Heart left ventricle (tissue), 16 donors: ENCODE measurements around the gene KCNN3. TPM values are rescaled to one million over a fixed set of nuclear protein-coding genes. Genes with fewer than 3 reads are reported as not detected.

Experiments used
- ATAC-seq, 4 donors: fragments of 200-7000 bp; cut with Tn5 transposase; one replicate each; pipeline ENCODE4 v1.9.1; 2020 to 2022; ENCODE audit warnings: moderate library complexity in 4 of 4, mild to moderate bottlenecking in 3 of 4, moderate number of reproducible peaks in 1 of 4
- DNase-seq, 5 donors: peaks; one replicate each; pipeline ENCODE4 v3.0.0-alpha.2; 2020
- H3K27ac ChIP-seq, 12 donors: fragments of 200-600 bp; sonication (generic) in 4 of 12; one replicate each; pipeline versions ENCODE4 v1.5.0 to v1.8.0; 2016 to 2022; ENCODE audit warnings: mild to moderate bottlenecking in 2 of 12
- H3K27me3 ChIP-seq, 9 donors: fragments of 200-600 bp; sonication (generic) in 2 of 9; one replicate each; pipeline versions ENCODE4 v1.5.1 to v1.8.0; 2016 to 2022; ENCODE audit warnings: mild to moderate bottlenecking in 3 of 9
- H3K36me3 ChIP-seq, 9 donors: fragments of 200-600 bp; sonication (generic) in 2 of 9; one replicate each; pipeline versions ENCODE4 v1.5.0 to v1.8.0; 2018 to 2022; ENCODE audit warnings: mild to moderate bottlenecking in 2 of 9
- H3K4me1 ChIP-seq, 12 donors: fragments of 200-600 bp; sonication (generic) in 4 of 12; one replicate each; pipeline versions ENCODE4 v1.5.0 to v1.8.0; 2016 to 2022; ENCODE audit warnings: mild to moderate bottlenecking in 3 of 12
- H3K4me3 ChIP-seq, 12 donors: fragments of 200-600 bp; sonication (generic) in 4 of 12; one replicate each; pipeline versions ENCODE4 v1.5.0 to v1.8.0; 2017 to 2022; ENCODE audit warnings: mild to moderate bottlenecking in 9 of 12, moderate library complexity in 4 of 12
- H3K9me3 ChIP-seq, 12 donors: fragments of 200-600 bp; sonication (generic) in 4 of 12; one replicate each; pipeline versions ENCODE4 v1.5.0 to v1.8.0; 2016 to 2022; ENCODE audit warnings: mild to moderate bottlenecking in 1 of 12
- POLR2A ChIP-seq, 2 donors: fragments of 450-650 bp; IDR thresholded peaks; one replicate each; pipeline ENCODE4 v1.6.1; 2017; ENCODE audit warnings: antibody characterized with exemption in 2 of 2, mild to moderate bottlenecking in 2 of 2, moderate library complexity in 2 of 2
- WGBS, 4 donors: extraction: QIAGEN DNeasy Blood & Tissue Kit in 2 of 4; methylation state at CpG; one replicate each; pipeline versions ENCODE4 v1.1.5 to v1.1.7; 2013 to 2018; 5-methylcytosine and 5-hydroxymethylcytosine counted together
- intact Hi-C, 10 donors: fragments of 100-400 bp; cut with DNase I; formaldehyde crosslinking; loops; one replicate each; pipeline versions ENCODE4 v1.11.1 to v1.14.2; 2022
- polyA plus RNA-seq, 2 donors: library from polyadenylated mRNA; stranded (reverse); fragments of 200-250 nt; gene quantifications; one replicate each; pipeline ENCODE4 v1.2.3, GENCODE V29; 2013
- total RNA-seq, 9 donors: library from RNA; depleted of rRNA in 2 of 9; stranded (reverse); fragments of >200 nt in 2 of 9; fragmentation: NEBNext Ultra II Directional in 3 of 9; extraction: Animal tissue kit (Norgen Biotek cat#: 25700) in 3 of 9; gene quantifications; one replicate each; pipeline versions ENCODE4 v1.1.0 to v1.2.4, GENCODE V29; 2016 to 2023
- TF ChIP-seq, protein P1 (sequence below), 12 donors: fragments of 200-600 bp; sonication (generic) in 4 of 12; IDR thresholded peaks; one replicate each; pipeline versions ENCODE4 v1.5.0 to v1.8.0; 2018 to 2022; ENCODE audit warnings: antibody characterized with exemption in 12 of 12, mild to moderate bottlenecking in 5 of 12
- donor health status: ischemic (EF 13 %, LVEDD 7.1; RV severe dilation, severe dysfunction).
- donor health status: healthy with polysubstance abuse.
- donor health status: DM: no; HTN: yes; CAD: no.
- donor health status: DM: no; HTN: no; CAD: no.
- donor health status: ischemic (EF 25% LVEDD 6.9; RV normal size, moderate dysfunction).
- donor health status: ischemic (EF 25% LVEDD 5.7; RV mildly dilated, moderate dysfunction).
- donor health status: healthy.
- donor health status: DM: yes; HTN: yes; CAD: no.
- donor health status: ischemic (EF 35%, LVEDD 5.7; RV mildly dilated, moderate dysfunction).
- donor health status: nonischemic (EF 11% LVEDD 7.7; RV severe dilation, severe dysfunction).
- donor health status: DM: yes; HTN: yes; CAD: no.
- donor health status: PGD.
- donor health status: ischemic (EF 29% LVEDD 5.4; RV normal size, mild dysfunction).
- donor health status: nonischemic (EF 23%, LVEDD 6.1; RV moderate dilation, normal function).

Gene KCNN3
- total and polyA plus RNA-seq, 11 donors: 0.42 to 4.6 (median 2.2) TPM

DNA sequence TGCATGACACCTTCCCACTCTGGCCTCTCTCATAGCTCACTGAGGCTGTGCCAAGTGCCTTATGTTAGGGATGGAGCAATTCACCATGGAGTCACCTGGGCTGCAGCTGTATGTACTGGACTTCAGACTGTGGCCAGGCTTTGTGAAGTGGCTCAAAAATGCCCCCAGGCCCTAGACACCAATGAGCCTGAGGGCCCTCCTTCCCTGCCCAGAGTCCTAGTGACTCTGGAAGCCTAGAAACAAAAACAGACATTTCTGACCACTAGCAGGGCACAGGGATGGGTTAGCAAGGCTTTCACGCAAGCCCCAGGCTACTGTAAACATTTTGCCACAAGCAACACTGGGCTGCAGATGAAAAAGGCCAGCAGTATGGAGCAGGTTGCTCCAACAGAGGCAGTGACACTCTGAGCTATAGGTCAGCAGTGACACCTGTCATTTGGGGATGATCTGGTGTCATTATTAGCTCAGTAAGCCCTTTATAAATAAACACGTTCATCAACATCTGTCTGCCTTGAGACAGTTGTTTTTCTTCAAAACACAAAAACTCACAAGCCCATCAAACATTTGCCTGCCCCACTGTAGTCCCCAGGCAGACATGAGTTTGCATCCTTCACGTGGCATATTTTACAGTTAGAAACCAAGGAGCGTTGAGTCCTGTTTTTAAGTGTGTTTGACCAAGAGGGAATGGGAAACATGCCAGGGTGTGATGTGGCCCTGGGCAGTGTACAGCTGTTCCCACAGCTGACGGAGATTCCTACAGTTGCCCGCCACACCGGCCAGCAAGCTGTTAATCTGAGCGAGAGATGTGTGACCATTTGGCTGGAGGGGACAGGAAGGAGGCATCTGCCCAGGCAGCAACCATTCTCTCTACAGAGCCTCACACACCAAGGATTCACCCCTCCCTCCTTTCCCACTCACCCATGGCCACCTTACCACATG is 66.8 kb downstream of the KCNN3 start:
- TF ChIP-seq POLR2A (IDR thresholded peaks at IDR 0.05): no peak
- TF ChIP-seq, protein P1, sequence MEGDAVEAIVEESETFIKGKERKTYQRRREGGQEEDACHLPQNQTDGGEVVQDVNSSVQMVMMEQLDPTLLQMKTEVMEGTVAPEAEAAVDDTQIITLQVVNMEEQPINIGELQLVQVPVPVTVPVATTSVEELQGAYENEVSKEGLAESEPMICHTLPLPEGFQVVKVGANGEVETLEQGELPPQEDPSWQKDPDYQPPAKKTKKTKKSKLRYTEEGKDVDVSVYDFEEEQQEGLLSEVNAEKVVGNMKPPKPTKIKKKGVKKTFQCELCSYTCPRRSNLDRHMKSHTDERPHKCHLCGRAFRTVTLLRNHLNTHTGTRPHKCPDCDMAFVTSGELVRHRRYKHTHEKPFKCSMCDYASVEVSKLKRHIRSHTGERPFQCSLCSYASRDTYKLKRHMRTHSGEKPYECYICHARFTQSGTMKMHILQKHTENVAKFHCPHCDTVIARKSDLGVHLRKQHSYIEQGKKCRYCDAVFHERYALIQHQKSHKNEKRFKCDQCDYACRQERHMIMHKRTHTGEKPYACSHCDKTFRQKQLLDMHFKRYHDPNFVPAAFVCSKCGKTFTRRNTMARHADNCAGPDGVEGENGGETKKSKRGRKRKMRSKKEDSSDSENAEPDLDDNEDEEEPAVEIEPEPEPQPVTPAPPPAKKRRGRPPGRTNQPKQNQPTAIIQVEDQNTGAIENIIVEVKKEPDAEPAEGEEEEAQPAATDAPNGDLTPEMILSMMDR (IDR thresholded peaks at IDR 0.05): no peak
- intact Hi-C loops: loop anchor here in 1 of 10 donors (5.0 kb wide), 1 partner anchor 51 kb away; no protein-coding TSS in a partner anchor
- no peak overlapping the region for H3K27ac ChIP-seq

DNA sequence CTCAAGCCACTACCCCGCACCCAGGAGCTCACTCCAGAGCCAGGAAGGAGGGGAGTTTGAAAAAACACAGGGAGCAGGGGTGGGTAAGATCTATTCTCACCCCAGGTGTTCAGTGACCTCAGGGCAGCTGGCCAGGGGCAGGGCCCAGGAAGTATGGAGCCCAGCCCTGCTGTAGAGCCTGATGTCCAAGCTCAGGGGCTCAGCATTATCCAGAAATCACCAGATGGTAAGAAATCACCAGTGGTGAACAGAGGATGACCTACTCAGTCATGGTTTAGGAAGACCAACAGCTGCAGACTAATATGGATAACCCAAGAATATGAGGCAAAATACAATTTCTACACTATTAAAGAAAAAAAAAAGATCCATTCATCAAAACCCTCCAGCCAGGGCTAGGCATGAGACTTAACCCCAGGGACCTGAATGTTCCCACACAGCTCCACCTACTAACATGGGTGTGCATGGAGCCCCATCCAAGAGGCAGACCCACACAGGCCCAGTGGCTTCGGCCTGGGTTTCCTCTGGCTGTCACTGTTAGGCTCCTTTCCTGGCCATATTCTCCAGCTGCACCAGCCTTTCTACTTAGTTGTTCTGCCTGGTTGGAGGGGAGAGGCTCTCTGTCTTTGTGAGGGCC is 67.6 kb downstream of the KCNN3 start:
- Histone ChIP-seq H3K4me3 (no peak overlapping the region), H3K9me3 (no peaks in the 10 kb centered on the region), H3K27ac (peak overlapping the region in 1 of 12 donors; percentile 21), H3K4me1 (peaks cover 0 to 19% (median 9%) of the 10 kb centered on the region in 12 donors), H3K27me3 (no peaks in the 10 kb centered on the region), H3K36me3 (no peaks in the 10 kb centered on the region)
- 77 to 88% (median 86%) methylated on average over 2 of the region's 2 CpGs for WGBS, 4 donors
- no peak for TF ChIP-seq POLR2A (IDR thresholded peaks at IDR 0.05)
- TF ChIP-seq, protein P1 (IDR thresholded peaks at IDR 0.05): no peak
- ATAC-seq: peak in 3 of 4 donors; percentile 14 to 58 (median 46)
- intact Hi-C loops: loop anchor here in 1 of 10 donors (5.0 kb wide), 1 partner anchor 50 kb away; no protein-coding TSS in a partner anchor
- no peak for DNase-seq

More for the DNA sequence above, 66.8 kb downstream of the KCNN3 start:
- WGBS, 4 donors: 76 to 85% (median 81%) methylated on average over 8 of the region's 8 CpGs
- Histone ChIP-seq H3K4me1 (peaks cover 0 to 25% (median 14%) of the 10 kb centered on the region in 12 donors), H3K9me3 (no peaks in the 10 kb centered on the region), H3K4me3 (no peak overlapping the region), H3K36me3 (no peaks in the 10 kb centered on the region), H3K27me3 (peaks cover 0 to 2% (median 0%) of the 10 kb centered on the region in 9 donors)
- DNase-seq: no peak
- ATAC-seq: peak in 1 of 4 donors; percentile 9

GRCh38 chr1:154801234-154802011 is 68.7 kb downstream of the KCNN3 start:
- TF ChIP-seq POLR2A (IDR thresholded peaks at IDR 0.05): no peak
- TF ChIP-seq, protein P1 (IDR thresholded peaks at IDR 0.05): no peak
- WGBS, 4 donors: 80 to 85% (median 84%) methylated on average over 16 of the region's 16 CpGs
- H3K4me3 ChIP-seq: no peak overlapping the region
- intact Hi-C loops: loop anchor here in 1 of 10 donors (5.0 kb wide), 1 partner anchor 49 kb away; no protein-coding TSS in a partner anchor
- H3K36me3 ChIP-seq: no peaks in the 10 kb centered on the region
- DNase-seq (no peak), ATAC-seq (peak in 1 of 4 donors; percentile 20)
- H3K27ac ChIP-seq: peak overlapping the region in 1 of 12 donors; percentile 21
- no peaks in the 10 kb centered on the region for H3K27me3 ChIP-seq
- H3K9me3 ChIP-seq: no peaks in the 10 kb centered on the region
- peaks cover 0 to 9% (median under 1%) of the 10 kb centered on the region in 12 donors for H3K4me1 ChIP-seq
